Thoracic aorta (tissue), 2 donors: ENCODE data around the gene CD160. TPM values are rescaled to one million over a fixed set of nuclear protein-coding genes. Genes with fewer than 3 reads are reported as not detected.

Source experiments
- ATAC-seq: fragments of 150-250 bp; one replicate; pipeline ENCODE4 v1.8.0; 2017; ENCODE audit warnings: low read depth; ENCODE audit not compliant: insufficient number of reproducible peaks, low FRiP score
- DNase-seq: peaks from one replicate; pipeline ENCODE4 v3.0.0-alpha.2; 2020; ENCODE audit warnings: low spot score
- H3K27ac ChIP-seq, 2 donors: fragments of 200-600 bp; sonication (generic); 1 replicate in 1 of 2; 2 replicates in 1 of 2; pipeline ENCODE4 v1.5.1; 2016; ENCODE audit warnings: mild to moderate bottlenecking in 2 of 2, moderate library complexity in 2 of 2
- H3K27me3 ChIP-seq: fragments of 200-600 bp; sonication (generic); replicated peaks from 2 replicates; pipeline ENCODE4 v1.6.0; 2016; ENCODE audit warnings: mild to moderate bottlenecking; ENCODE audit not compliant: insufficient read depth
- H3K36me3 ChIP-seq: fragments of 200-600 bp; sonication (generic); one replicate; pipeline ENCODE4 v1.5.1; 2016
- H3K4me1 ChIP-seq, 2 donors: fragments of 200-600 bp; sonication (generic); 1 replicate in 1 of 2; 2 replicates in 1 of 2; pipeline versions ENCODE4 v1.5.1 to v1.6.0; 2016; ENCODE audit warnings: low read depth in 2 of 2, mild to moderate bottlenecking in 1 of 2; ENCODE audit not compliant: control insufficient read depth in 1 of 2
- H3K4me3 ChIP-seq: fragments of 200-600 bp; sonication (generic); 2 replicates; pipeline ENCODE4 v1.5.1; 2016; ENCODE audit warnings: mild to moderate bottlenecking
- H3K9me3 ChIP-seq: fragments of 200-600 bp; sonication (generic); 2 replicates; pipeline ENCODE4 v1.5.1; 2016
- total RNA-seq, 2 donors: library from RNA; depleted of rRNA; stranded (reverse); fragments of >200 nt; gene quantifications; one replicate each; pipeline versions ENCODE4 v1.1.0 to v1.2.3, GENCODE V29; 2016
- TF ChIP-seq, protein P1 (sequence below): fragments of 200-600 bp; sonication (generic); IDR thresholded peaks from one replicate; pipeline ENCODE4 v1.5.1; 2019; ENCODE audit warnings: antibody characterized with exemption

Gene CD160
- total RNA-seq, 2 donors from 2014 or later: 0.28 TPM; not detected in 1

DNA sequence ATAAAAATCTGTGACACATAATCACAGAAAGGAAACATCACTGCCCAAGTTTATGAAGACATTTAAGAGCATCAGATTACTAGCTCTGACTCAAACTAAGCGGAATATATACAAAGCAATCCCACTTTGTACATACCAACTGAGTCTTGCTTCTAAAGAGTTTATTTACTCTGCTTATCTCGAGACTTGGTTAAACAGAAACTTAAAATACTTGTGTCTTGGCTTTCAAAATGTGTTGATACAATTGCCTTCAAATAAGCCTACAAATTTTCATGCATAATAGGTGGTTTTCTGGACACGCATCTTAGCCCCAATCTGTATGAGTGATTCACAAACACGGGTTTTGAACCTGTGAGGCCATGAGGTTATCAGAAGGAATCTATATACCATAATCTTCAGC lies 21.0 kb downstream of the CD160 start:
- H3K36me3 ChIP-seq: peaks cover 29% of the 10 kb centered on the region
- TF ChIP-seq, protein P1, sequence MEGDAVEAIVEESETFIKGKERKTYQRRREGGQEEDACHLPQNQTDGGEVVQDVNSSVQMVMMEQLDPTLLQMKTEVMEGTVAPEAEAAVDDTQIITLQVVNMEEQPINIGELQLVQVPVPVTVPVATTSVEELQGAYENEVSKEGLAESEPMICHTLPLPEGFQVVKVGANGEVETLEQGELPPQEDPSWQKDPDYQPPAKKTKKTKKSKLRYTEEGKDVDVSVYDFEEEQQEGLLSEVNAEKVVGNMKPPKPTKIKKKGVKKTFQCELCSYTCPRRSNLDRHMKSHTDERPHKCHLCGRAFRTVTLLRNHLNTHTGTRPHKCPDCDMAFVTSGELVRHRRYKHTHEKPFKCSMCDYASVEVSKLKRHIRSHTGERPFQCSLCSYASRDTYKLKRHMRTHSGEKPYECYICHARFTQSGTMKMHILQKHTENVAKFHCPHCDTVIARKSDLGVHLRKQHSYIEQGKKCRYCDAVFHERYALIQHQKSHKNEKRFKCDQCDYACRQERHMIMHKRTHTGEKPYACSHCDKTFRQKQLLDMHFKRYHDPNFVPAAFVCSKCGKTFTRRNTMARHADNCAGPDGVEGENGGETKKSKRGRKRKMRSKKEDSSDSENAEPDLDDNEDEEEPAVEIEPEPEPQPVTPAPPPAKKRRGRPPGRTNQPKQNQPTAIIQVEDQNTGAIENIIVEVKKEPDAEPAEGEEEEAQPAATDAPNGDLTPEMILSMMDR: no peak
- H3K27ac ChIP-seq: no peak overlapping the region
- H3K4me1 ChIP-seq: peaks cover 0 to 7% of the 10 kb centered on the region in 2 donors
- no peaks in the 10 kb centered on the region for H3K9me3 ChIP-seq
- no peak overlapping the region for H3K4me3 ChIP-seq
- DNase-seq (no peak), ATAC-seq (no peak)
- no peaks in the 10 kb centered on the region for H3K27me3 ChIP-seq

DNA sequence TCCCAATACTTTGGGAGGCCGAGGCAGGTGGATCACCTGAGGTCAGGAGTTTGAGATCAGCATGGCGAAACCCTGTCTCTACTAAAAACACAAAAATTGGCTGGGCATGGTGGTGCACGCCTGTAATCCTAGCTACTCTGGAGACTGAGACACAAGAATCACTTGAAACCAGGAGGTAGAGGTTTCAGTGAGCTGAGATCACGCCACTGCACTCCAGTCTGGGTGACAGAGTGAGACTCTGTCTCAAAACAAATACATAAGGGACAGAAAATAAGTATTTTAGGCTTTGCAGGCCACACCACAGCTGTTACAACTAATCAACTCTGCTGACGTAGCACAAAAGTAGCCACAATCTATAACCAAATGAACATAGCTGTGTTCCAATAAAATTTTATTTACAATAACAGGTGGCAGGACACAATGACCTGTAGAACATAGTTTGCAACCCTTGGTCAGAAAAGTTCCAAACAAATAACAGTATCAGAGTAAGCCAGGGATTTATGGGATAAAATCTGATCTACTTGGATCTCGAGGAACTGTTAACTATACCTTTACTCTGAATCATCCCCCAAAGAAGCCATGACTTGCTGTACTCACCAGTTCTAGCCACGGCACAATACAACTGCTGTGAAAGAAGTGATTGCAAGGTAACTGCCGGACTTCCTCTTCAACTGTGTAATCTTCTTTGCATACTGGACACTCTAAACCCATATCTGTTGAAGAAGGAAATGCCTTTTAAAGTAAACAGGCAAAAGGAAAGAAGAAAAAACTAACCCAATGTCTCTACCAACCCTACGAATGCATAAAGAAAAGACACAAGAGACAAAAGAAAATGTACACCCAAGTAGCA lies 28.3 kb downstream of the CD160 start:
- no peak overlapping the region for H3K27ac ChIP-seq
- H3K4me3 ChIP-seq: no peak overlapping the region
- no peak for ATAC-seq
- peaks cover 4 to 17% of the 10 kb centered on the region in 2 donors for H3K4me1 ChIP-seq
- H3K9me3 ChIP-seq: no peaks in the 10 kb centered on the region
- no peaks in the 10 kb centered on the region for H3K27me3 ChIP-seq
- TF ChIP-seq, protein P1: no peak
- peaks cover 69% of the 10 kb centered on the region for H3K36me3 ChIP-seq
- no peak for DNase-seq

DNA sequence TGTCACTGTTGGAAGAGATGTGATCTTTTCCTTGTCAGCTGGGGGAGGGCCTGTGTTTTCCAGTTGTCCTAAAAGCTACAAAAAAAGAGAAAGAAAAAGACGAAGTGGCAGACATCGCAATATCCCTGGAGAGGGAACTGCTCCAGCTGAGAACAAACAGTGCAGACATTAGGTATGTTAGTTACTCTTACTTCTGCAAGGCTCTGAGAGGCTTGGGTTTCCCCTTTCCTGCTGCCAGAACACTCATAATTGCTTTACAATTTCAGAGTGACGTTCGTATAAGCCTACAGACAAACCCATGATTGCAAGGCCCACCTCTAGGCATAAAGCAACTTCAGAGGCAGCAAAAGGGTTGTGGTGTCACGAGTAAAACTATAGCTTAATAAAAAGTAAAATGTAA lies 31.1 kb downstream of the CD160 start:
- H3K27me3 ChIP-seq: no peaks in the 10 kb centered on the region
- no peak for ATAC-seq
- H3K36me3 ChIP-seq: peaks cover 53% of the 10 kb centered on the region
- H3K9me3 ChIP-seq: no peaks in the 10 kb centered on the region
- H3K27ac ChIP-seq: no peak overlapping the region
- no peak for DNase-seq
- TF ChIP-seq, protein P1: no peak
- H3K4me1 ChIP-seq: peaks cover 4 to 22% of the 10 kb centered on the region in 2 donors
- H3K4me3 ChIP-seq: no peak overlapping the region

DNA sequence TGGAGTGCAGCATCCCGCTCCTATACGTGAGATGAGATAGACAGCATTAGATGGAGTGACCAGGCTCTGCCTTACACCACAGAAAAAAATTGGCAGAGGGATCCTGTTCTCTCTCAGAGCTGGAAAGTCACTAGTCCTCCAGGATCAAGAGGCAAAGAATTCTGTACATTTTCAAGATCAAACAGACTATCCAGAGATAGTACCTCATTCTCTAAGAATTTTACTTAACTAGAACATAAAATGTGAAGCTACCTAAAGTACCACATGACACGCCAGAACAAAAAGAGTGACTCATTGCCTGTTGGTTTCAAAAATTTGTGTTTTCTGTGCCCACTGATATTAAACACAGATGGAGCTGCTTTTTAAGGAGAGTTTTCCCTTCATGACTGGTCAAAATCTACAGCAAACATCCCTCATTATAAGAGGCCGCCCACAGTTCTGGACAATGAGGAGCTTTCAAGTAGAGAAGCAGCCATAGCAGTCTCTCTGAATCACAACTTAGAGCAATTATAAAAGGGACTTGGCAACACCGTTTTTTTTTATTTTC lies 32.3 kb downstream of the CD160 start:
- Histone ChIP-seq H3K27me3 (no peaks in the 10 kb centered on the region), H3K9me3 (no peaks in the 10 kb centered on the region), H3K36me3 (peaks cover 45% of the 10 kb centered on the region), H3K4me1 (peaks cover 4 to 27% of the 10 kb centered on the region in 2 donors), H3K27ac (peak overlapping the region; percentile 33 to 39), H3K4me3 (no peak overlapping the region)
- no peak for ATAC-seq
- DNase-seq: peak; percentile 13
- TF ChIP-seq, protein P1: no peak

DNA sequence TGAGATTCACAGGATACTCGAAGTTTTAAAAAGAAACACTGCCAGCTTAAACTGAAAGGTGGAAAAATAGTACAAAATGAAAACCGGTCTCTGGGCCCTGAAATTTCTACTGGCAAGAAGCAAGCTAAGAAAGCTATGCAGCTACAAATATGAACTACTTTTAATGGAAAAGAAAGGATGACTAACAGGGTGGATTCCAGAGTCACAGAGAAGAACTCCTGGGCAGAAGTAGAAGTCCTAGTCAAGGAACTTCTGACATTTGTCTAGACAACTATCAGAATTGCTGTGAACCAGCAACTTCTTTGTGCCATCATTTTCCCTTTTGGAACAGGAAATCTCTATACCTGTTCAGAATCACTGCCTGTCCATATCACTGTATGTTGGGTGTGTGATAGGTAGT lies 38.1 kb downstream of the CD160 start:
- TF ChIP-seq, protein P1: no peak
- Histone ChIP-seq H3K27me3 (no peaks in the 10 kb centered on the region), H3K9me3 (no peaks in the 10 kb centered on the region), H3K4me3 (no peak overlapping the region), H3K36me3 (peaks cover 7% of the 10 kb centered on the region), H3K4me1 (peaks cover 0 to 32% of the 10 kb centered on the region in 2 donors), H3K27ac (no peak overlapping the region)
- no peak for ATAC-seq
- no peak for DNase-seq
